ENCODE results near the gene PTGR3.

The PTGR3 gene

DNA sequence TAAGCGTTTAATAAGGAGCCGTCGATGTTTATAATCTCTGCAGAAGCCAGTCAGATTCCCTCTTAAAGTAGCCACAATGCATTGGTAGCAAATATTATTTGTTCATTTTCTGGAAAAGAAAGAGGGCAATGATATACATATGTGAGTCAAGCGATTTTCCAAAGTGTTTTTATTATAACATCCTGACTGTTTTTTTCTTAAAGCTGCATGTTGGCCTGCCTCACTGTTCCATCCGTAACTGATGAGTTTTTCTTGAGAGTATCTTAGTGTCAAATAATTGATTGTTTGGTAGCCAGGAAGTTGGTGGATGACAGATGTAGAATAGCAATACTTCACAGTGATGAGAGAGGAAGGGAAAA, 5.4 kb upstream of the PTGR3 start:
- FAIRE-seq, result no peak

DNA sequence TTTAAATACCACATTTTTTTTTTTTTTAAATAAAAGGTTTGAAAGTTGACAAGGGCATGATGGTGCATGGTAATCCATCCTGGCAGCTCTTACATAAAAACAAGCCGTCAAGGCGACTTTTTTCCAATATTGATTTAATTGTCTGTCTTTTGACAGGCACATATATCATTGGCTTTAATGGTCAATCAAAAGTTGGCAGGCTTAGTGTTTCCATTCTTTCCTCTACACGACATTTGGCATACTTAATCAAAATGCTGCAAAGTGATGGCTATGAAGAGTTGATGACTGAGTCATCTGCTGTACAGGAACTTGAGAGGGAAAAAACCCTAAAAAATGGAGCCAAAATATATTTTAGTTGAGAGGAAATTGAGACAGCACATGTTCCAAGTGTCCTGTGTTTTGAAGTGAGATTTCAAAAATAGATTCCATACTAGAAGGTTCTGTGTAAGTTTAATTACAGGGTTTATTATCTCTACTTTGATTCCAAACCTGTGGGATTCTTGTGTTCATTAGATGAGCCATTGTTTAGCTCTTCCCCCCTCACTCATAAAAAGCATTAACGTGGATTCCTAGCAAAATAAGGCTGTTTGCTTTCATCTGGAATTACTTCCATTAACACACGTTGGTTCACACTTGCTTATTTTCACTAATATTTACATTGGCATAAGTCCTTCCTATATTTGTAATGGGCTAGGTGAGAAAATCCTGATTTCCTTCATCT, 4.8 kb upstream of the PTGR3 start:
- no peak for FAIRE-seq

DNA sequence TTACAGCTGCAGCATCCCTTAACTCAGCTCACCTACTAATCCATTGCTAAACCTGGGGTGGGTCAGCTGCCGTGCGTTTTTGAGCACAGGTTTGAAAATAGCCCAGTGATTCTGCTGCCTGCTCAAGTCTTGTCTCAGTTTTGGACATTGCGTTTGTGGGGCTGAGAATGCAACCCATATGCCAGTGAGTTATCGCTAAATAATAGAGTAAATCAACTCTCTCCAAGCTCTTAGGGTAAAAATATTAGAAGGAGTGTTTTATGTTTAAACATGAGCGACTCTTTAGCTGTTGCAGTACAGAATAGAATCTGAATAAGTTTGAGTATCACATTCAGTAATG, 3.8 kb upstream of the PTGR3 start:
- FAIRE-seq, result no peak

DNA sequence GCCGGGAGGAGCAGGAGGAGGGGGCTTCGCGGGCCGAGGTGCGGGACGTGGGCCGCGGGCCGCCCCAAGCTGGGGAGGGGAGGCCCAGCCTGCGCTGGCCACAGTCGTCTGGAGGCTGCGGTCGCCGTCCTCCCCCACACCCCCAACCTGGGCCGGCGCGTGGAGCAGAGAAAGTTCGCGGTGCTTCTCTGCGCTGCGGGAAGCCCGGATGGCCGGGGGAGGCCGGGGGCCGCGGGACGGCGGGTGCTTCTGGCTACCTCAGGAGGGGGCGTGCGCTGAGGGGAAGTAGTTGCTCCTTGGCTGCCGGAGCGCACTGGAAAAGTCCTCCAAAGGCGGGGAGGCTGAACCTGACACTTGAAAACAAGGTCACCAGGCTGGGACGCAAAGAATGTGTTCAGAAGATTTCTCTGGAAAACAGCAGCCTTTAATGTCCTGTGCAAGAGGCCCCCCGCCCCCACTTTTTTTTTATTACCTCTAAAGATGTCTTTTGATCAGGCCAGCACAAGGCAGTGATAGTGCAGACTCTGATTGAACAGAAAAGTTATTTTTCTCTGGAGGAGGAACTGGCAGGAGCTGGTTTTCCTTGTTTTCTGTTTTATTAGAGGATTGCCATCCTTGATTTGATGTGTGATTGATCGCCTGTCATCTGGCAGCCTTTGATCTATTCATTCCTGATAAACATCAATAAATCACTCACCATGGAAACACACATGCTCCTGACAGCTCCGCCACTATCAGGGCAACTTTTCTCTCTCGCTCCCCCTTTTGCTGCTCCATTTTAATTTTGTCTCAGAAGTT, 3.2 kb upstream of the PTGR3 start:
- no peak for FAIRE-seq

DNA sequence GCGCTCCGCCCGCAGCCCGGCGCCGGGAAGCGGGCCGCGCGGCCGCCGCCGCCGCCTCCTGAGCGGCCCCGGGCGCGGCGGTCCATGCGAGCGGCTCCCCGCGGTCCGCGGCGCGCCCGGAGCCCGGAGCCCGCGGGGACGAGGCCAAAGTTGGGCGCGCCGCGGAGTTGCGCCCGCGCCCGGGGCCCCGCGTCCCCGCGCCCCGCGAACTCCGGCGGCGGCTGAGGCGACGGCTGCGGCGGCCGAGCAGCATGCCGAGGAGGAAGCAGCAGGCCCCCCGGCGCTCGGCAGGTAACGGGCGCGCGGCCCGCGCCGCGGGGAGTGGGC, 2.6 kb upstream of the PTGR3 start:
- FAIRE-seq, result no peak

DNA sequence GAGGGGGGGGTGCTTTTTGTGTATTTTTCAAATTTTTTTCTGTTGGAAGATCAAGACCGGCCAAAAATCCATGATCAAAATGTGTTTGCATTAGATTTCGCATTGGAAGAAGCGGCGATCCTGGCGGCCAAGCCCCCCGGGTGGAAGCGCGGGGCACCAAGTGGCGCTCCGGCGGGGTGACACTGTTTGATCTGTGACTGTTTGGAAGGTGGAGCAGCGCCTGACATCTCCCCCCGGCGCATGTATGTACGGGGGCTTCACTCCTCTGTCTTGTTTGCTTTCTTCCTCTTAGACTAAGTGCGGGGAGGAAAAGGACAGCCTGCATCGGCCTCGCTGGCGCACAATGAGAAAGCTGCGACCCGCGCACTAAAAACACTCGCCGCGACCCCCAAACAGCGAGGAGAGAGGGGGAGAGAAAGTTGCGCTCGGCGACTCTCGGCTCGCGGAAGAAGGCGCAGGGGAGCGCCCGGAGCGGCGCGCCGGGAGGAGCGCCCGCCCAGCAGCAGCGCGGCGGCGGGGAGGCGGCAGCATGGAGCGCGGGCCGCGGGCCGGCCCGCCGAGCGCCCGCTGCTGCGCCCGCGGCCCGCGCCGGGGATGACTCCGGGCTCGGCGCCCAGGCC, 2.2 kb upstream of the PTGR3 start:
- FAIRE-seq, result no peak

DNA sequence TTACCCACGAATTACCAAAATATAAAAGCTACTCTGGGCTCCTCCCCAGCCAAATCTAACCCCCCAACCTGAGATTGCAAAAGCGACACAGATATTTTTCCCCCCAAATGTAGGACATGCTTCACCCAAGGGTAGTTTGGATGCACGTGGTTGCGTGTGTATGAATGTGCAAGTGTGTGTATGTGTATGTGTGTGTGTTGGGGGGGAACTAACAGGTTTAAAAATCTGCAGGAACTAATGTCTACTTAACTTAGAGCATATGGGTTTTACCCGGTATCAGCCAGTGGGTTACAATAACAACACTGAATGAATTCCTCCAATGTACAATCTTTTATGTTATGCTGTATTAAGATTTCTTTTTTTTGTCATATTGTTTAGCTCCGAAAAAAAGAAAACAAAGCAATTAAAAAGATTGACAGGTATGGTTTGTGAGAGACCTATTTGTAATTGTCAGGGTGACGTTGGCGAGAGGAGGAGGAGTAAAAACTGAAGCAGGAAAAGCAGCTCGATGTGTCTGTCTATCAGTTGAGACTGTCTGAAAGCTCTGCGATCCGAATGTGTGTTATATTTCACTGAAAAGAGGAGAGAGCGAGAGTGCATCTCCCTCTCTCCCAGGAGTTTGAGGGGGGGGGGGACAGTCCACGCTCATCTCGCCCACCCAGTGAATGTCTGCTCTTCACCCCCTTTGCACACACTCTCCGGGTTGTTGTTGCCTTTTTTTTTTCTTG, 1.5 kb upstream of the PTGR3 start, which contains the start of gene TSHZ1:
Gene TSHZ1 (plus strand): TSS at position 524 of the 728 bp plus-strand sequence. CDS start 1,080 bp downstream, outside the sequence.
- no peak for FAIRE-seq

DNA sequence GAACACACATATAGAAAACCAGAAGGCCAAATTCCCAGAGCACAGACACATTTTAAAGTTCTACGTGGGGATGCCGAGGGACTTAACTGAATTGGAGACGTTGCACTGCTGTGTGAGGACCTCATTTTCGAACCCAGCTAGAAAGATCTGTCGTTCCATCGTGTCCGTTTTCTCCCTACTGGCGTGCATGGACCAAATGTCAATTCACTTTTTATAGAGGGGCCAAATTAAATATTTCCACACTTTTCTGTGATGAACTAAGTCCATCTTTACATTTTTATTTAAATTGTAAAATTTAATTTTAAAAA, 966 bp upstream of the PTGR3 start:
- no peak for FAIRE-seq

DNA sequence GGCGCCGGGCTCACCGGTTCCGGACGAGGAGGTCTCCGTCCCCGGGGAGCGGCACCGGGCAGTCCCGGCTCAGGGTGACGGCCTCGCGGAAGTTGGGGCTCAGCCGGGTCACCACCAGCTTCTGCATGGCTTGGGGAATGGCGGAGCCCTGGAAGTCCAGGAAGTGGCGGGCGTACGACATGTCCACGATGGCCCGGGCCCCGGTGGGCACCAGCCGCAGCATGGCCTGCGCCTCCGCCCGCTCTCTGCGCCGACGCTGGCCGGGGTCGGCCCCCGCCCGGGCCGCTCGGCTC, 157 bp downstream of the PTGR3 start:
- FAIRE-seq, result no peak

DNA sequence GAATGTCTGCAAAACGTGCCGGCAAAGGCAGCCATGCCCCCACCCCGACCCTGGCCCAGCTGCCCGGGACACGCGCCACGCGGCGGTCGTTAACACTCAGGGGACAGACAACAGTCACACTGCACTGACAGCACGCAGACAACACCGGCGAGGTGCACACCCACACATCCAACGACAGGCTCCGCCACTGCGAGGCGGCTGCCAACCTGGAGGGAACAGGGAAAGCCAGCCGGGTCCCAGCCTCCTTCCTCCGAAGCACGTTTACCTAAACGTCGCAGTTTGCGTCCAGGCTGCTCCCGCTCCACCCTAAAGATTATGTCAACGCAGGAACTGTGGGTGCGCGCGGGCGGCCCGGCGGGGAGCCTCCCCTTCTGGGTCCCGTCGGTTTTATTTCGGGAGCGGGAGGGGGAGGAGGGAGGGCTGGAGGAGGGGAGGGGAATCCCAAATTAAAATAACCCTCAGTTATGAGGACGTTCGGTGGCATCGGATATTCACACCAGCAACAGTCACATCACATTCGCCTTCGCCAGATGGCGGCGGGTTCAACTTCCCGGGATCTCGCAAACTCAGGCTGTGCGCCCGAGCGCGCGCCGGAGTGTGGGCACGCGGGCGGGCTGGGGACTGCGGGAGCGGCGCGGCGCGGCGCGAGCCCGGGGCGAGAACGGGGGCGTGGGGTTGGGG, 644 bp downstream of the PTGR3 start:
- FAIRE-seq, result no peak

DNA sequence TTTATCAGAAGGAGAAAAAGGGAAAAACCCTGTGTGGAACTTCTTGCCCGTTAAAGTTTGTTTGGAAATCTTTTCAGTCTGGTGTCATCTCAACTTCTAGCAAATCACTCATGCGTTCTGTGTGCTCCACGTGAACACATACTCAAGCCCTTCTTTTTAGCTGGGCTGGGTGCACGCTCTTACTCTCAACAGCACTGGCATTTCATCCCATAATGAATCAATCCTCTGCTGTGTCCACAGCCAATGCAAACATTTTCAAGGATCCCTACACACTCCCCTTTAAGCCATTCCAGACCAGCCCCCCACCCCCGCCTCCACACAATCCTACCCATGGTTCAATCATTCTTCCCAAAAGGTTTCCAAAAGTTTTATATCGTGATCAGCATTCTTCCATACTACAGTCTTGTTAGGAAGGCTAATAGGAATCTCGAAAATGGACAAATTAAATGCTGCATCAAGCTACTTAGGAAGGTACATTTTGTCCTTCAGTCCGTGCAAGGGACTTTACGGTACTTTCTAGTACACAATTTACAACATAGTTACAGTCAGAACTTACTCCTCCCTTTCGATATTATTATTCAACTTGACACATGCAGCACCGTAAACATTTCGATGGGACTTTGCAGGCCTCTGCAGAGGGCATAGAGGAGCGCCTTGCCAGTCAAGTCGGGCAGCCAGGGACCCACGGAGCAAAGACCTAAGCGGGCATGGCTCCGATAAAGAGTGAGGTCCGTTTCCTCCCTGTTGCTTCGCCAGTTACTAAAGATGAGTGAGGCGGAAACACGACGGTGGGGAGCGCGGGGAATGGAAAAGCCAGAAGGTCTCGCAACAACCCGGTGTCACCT, 1.4 kb downstream of the PTGR3 start:
- FAIRE-seq, result no peak

DNA sequence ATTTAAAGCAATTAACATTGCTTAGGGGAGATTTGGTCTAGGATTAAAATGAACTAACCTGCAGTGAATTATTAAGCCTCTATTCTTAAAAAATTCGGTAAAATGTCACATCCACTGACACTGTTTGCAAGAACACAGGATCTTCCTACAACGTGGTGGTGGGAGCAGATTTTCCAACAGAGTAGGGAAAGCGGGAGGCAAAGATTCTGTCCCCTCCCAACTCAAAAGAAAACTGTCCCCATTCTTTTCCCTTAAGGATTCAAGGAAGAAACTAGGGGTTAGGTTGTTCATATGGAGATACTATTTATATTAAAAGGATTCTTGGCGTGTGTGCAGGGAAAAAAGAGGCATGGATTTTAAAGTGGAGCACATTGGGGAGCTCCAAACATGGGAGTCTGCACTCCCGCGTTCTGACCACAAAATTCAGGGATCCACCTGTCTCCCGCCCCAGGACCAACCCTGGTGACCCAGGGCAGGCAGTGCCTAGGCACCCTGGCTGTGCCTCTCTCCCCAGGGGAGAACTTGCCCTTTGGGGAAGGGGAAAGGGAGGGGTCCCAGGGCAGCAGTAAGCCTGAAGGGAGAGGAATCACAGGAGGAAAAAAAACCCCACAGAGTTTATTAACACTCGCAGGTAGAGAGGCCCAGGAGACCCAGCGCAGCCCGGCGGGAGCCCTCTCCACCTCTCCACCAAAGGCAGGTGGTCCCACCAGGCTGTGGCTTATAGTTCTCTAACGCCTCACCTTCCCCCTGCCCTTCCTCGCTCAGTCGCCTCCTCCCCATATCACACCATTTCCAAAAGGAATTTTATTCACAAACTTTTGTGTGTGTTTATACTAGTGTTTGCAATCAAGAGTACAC, 2.3 kb downstream of the PTGR3 start:
- FAIRE-seq, result no peak

DNA sequence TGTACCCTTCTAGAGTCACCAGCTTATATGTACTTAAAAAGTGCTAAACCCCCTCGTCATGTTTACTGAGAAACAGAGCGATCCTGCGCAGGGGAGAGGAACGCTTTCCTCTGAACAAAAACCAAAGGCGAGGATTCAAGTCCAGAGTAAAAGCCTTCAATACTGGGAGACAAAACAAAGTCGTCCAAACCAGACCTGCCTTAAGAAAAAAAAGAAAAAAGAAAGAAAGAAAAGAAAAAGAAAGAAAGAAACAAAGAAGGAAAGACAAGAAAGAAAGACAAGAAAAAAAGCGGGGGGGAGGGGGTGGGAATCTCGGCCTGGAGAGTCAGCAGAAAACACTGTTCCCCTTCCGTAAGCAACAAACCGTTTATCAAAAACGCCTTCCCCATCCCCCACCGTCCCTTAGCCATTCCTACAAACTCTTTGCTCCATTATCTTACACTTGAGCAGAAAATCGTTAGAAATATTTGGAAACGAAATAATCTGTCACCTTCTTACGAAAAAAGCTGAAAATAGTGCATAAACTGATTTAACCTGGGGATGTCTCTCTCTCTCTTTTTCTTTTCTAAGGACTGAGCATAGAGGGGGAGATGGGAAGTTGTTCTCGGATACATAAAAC, 3.3 kb downstream of the PTGR3 start:
- no peak for FAIRE-seq

DNA sequence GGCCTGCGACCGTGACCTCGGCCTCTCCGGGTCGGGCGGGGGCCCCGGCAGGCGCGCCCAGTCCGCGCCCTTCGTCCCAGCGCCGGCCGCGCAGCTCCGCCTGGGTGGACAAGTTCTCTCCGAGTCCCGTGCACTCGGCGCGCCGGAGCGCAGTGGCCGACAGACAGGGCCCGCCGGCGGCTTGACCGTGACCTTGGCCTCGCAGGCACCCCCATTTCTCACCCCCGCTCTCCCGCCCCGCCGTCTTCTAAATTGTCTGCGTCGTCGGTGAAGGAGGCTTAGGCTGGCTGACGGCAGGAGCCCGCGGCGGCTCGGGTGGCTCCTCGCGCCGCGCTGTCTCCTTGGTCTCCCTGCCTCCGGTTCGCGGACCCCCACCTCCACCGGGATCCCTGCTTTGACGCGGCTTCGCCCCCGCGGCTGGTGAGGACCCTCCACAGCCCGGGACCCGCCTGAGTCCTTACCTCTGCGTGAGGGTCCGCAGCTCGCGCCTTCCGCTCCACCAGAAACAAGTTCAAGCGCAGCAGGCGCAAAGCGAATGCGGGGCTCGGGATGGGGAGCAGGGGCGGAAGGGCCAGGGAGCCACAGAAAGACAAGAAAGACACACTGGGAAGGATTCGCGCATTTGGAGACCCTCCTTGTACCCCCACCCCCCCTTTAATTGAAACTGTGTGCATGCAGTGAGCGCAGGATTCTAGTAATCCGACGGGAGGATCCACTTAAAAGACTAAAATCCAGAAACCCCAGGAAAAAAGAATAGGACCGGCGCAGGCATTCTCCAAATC, 4.0 kb downstream of the PTGR3 start:
- no peak for FAIRE-seq

DNA sequence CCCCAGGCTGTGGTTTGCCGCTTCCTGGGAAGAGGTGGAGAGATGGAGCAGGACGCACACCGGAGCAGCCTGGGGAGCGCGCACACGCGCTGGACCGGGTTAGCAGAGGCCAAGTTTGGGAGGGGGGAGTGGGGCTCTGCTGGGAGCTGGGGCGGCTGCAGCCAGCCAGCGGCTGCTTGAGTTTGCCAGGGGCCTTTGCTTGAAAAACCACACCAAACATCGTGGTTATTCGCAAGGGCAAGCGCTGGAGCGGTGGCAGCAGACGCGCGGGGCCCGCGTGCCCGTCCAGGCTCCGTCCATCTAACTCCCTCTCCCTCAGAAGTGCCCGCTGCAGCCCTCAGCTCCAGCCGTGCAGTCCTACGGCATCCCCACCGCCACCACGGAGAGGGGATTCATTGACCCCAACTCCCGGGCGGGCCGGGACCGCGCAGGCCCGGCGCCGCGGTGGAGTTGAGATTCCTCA, 4.6 kb downstream of the PTGR3 start:
- no peak for FAIRE-seq

DNA sequence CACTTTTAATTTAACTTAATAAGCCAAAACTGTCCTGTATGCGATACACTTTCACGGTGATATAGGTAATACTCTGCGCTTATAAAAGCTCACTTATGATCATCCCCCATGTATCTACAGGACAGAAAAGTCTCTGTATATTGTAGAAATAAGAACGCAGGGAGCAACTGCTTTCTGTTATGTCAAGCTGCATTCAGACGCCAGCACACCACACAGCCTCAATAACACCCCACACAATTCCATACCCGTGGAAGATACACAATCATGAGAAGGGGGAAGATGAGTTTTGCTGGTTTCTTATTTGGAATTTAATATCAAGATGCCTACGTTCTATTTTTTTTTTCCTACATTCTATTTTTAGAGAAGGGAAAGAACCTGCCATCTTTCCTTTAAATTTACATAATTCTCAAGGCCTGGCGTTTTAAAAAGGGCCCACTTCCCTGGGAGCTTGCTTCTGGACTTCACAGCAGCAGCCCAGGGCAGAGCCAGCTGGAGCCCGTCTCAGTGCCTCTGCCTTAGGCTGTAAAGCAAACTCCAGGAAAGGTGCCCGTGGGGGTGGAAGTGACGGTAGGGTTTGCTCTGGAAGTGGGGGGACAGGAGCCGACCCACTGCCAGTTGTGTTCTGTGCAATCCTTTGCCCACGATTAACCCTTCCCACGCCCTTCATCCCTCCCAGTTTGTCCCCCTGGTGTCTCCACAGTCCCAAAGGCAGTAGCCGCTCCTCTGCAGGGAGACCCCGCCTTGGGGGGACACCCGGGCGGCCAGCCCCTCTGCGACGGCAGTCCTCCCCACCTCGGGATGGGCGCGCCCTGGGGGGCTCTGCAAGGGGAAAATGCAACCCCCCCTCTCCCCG, 5.3 kb downstream of the PTGR3 start:
- no peak for FAIRE-seq

DNA sequence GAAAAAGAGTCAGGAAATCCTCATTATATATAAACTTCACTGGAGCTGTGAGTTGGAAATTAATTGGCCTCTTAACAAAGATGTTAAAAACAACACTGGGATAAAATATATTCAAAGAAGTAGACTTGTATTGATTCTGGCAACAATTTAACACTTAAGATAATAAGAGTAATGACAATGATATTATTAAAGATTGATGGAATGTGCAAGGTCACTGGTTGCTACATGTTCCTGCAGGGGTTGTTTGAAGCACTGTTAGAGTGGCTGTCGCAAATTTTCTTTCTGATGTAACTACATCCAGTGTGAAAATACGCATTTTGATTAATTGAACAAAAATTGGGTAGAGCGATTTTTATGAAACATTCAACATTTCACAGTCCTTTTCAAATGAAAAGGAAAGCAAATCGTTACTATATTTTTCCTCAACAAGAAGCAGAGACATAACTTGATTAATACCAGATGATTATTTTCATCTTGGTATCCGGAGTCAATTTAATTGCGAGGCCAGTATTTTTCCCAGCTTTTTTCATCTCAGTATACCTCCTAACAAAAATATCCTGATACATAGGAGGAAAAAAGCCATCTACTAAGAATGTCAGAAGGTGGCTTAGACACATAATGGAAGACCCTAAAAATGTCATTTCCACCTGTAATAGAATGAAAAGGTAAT, 6.1 kb downstream of the PTGR3 start:
- FAIRE-seq, result no peak
